Measurements from ENCODE around the gene FRMD4B.
A peak's percentile ranks its signal among the peaks of the same experiment; 100 is the strongest.

The FRMD4B gene

DNA sequence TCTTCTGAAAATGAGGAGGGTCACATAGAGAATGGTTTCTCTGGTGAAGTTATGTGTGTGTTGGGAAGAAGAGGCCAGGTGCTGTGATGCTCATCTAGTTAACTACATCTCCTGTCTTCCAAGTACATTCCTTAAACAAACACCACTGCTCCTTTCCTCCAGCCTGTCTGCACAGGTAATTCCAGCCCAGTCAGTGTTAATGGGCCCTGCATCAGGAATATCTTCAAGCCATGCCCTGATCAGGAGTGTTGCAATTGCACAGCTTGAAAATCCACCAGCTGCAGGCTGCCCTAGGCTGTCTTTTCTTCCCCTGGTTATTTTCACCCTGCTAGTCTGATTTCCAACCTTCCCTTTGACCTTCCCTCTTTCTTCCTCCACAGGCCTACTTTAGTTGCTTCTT lies 221.6 kb downstream of the FRMD4B start:
- DNase-seq (ENCODE audit: low read depth), result no peak
- no peak overlapping the region for H3K4me3 ChIP-seq (ENCODE audit: control insufficient read depth, low read depth, low read length)
- TF ChIP-seq, protein P1, sequence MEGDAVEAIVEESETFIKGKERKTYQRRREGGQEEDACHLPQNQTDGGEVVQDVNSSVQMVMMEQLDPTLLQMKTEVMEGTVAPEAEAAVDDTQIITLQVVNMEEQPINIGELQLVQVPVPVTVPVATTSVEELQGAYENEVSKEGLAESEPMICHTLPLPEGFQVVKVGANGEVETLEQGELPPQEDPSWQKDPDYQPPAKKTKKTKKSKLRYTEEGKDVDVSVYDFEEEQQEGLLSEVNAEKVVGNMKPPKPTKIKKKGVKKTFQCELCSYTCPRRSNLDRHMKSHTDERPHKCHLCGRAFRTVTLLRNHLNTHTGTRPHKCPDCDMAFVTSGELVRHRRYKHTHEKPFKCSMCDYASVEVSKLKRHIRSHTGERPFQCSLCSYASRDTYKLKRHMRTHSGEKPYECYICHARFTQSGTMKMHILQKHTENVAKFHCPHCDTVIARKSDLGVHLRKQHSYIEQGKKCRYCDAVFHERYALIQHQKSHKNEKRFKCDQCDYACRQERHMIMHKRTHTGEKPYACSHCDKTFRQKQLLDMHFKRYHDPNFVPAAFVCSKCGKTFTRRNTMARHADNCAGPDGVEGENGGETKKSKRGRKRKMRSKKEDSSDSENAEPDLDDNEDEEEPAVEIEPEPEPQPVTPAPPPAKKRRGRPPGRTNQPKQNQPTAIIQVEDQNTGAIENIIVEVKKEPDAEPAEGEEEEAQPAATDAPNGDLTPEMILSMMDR (IDR thresholded peaks at IDR 0.05; ENCODE audit: control insufficient read depth, insufficient read depth, low read depth, low read length, missing control alignments), result no peak

- TF ChIP-seq, protein P1 (IDR thresholded peaks at IDR 0.05; ENCODE audit: control insufficient read depth, insufficient read depth, low read depth, low read length, missing control alignments), result no peak
- no peak for DNase-seq (ENCODE audit: low read depth)
- H3K4me3 ChIP-seq (ENCODE audit: control insufficient read depth, low read depth, low read length), result no peak overlapping the region
Measured at GRCh38 chr3:69162308-69162980, 223.4 kb downstream of the FRMD4B start.

- TF ChIP-seq, protein P1 (IDR thresholded peaks at IDR 0.05; ENCODE audit: control insufficient read depth, insufficient read depth, low read depth, low read length, missing control alignments), result peak; percentile 90
- peak; percentile 16 for DNase-seq (ENCODE audit: low read depth)
- no peak overlapping the region for H3K4me3 ChIP-seq (ENCODE audit: control insufficient read depth, low read depth, low read length)
Measured at GRCh38 chr3:69161587-69162307, 224.1 kb downstream of the FRMD4B start.

DNA sequence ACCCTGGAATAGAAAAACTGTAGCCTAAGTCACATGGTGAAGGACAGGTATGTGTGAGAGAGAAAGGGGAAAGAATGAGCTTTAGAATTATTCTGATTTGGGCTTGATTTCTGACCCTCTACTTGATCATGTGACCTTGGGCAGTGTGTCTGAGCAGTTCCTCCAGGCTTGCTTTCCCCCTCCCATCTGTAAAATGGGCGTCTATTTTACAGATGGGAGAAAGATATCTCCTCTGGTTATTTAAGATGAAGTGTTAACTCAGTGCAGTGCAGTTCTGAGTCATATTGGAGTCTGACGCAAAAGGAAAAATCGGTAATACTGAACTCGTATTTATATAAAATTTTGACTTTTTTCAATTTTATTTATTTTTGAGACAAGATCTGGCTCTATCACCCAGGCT lies 225.4 kb downstream of the FRMD4B start:
- no peak for DNase-seq (ENCODE audit: low read depth)
- no peak overlapping the region for H3K4me3 ChIP-seq (ENCODE audit: control insufficient read depth, low read depth, low read length)
- TF ChIP-seq, protein P1 (IDR thresholded peaks at IDR 0.05; ENCODE audit: control insufficient read depth, insufficient read depth, low read depth, low read length, missing control alignments), result no peak

- DNase-seq (ENCODE audit: low read depth), result no peak
- TF ChIP-seq, protein P1 (IDR thresholded peaks at IDR 0.05; ENCODE audit: control insufficient read depth, insufficient read depth, low read depth, low read length, missing control alignments), result no peak
- no peak overlapping the region for H3K4me3 ChIP-seq (ENCODE audit: control insufficient read depth, low read depth, low read length)
Measured at GRCh38 chr3:69160107-69160506, 225.8 kb downstream of the FRMD4B start.

- no peak for DNase-seq (ENCODE audit: low read depth)
- H3K4me3 ChIP-seq (ENCODE audit: control insufficient read depth, low read depth, low read length), result no peak overlapping the region
- TF ChIP-seq, protein P1 (IDR thresholded peaks at IDR 0.05; ENCODE audit: control insufficient read depth, insufficient read depth, low read depth, low read length, missing control alignments), result no peak
Measured at GRCh38 chr3:69149586-69149985, 236.3 kb downstream of the FRMD4B start.
